DND-41 (cell line): ENCODE data around the gene KCND3.

ENCODE experiments used
- EZH2 ChIP-seq: IDR thresholded peaks from 3 replicates; pipeline ENCODE4 v1.6.1; 2012; ENCODE audit warnings: borderline replicate concordance, low read depth, mild to moderate bottlenecking, moderate library complexity, low read length, inconsistent platforms; ENCODE audit not compliant: severe bottlenecking
- TF ChIP-seq, protein P1 (sequence below): IDR thresholded peaks from 2 replicates; pipeline ENCODE4 v1.5.1; 2012; ENCODE audit warnings: borderline replicate concordance, low read length, moderate library complexity, mild to moderate bottlenecking; ENCODE audit not compliant: poor library complexity, severe bottlenecking; ENCODE audit errors: extremely low read depth

DNA sequence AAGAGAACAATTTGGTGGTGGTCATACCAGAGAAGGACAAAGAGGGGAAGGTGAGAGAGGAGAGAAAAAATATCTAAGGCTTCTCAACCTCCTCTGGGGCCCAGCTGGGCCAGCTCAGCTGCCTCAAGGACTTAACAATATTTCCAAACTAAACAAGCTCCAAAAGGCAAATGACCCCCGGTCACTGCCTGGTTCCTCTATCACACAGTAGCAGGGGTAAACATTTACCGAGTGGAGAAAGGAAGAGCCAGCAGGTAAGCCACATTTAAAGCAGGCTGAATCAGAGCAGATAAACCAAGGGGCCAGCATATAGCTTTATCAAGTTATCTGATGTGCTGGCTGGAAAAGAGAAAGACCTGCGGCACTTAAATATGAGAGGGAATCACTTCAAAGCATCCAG, 102.1 kb downstream of the KCND3 start:
- TF ChIP-seq, protein P1, sequence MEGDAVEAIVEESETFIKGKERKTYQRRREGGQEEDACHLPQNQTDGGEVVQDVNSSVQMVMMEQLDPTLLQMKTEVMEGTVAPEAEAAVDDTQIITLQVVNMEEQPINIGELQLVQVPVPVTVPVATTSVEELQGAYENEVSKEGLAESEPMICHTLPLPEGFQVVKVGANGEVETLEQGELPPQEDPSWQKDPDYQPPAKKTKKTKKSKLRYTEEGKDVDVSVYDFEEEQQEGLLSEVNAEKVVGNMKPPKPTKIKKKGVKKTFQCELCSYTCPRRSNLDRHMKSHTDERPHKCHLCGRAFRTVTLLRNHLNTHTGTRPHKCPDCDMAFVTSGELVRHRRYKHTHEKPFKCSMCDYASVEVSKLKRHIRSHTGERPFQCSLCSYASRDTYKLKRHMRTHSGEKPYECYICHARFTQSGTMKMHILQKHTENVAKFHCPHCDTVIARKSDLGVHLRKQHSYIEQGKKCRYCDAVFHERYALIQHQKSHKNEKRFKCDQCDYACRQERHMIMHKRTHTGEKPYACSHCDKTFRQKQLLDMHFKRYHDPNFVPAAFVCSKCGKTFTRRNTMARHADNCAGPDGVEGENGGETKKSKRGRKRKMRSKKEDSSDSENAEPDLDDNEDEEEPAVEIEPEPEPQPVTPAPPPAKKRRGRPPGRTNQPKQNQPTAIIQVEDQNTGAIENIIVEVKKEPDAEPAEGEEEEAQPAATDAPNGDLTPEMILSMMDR, result no peak
- TF ChIP-seq EZH2, result no peak
